MM.1S (cell line): ENCODE measurements around the gene MICAL2.

Source experiments
- EZH2 ChIP-seq: fragments of 300-600 bp; sonication (generic); optimal IDR thresholded peaks from 2 replicates; pipeline ENCODE3; 2017; ENCODE audit warnings: low read depth, mild to moderate bottlenecking, antibody characterized with exemption, low read length, mixed read lengths
- EZH2phosphoT487 ChIP-seq: fragments of 300-600 bp; sonication (generic); IDR thresholded peaks from 2 replicates; pipeline ENCODE4 v1.6.1; 2018; ENCODE audit warnings: antibody characterized with exemption, low read length
- TF ChIP-seq, protein P1 (sequence below): fragments of 300-600 bp; sonication (generic); IDR thresholded peaks from 2 replicates; pipeline ENCODE4 v1.5.1; 2016; ENCODE audit warnings: antibody characterized with exemption, low read length, mixed read lengths

DNA sequence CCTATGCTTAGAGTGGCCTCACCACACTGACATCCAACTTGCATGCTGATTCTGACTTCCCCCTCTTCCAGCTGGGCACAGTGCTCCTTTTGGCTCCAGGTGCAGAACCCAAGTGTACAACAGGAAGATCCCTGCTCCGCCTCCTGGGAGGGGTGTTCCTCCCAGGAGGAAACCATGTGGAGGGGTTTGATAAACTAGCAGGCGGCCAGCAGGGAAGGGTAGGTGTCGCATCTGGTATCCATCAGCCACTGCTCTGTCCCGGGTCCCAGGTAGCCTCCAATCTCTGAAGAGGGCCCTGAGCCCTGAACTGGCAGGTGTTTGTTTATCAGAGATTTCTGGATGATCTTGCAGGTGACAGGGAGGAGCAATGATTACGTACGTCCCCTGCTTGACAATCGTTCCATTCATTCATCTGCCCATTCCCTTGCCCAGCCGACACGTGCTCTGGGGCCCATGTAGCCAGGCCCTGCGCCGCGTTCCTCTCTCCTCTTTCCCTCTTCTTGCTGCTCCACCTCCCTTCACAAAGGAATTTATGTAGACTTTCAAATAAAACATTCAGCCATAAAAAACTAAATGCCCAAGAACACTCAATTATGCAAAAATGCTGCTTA, 41.2 kb upstream of the MICAL2 start:
- TF ChIP-seq, protein P1, sequence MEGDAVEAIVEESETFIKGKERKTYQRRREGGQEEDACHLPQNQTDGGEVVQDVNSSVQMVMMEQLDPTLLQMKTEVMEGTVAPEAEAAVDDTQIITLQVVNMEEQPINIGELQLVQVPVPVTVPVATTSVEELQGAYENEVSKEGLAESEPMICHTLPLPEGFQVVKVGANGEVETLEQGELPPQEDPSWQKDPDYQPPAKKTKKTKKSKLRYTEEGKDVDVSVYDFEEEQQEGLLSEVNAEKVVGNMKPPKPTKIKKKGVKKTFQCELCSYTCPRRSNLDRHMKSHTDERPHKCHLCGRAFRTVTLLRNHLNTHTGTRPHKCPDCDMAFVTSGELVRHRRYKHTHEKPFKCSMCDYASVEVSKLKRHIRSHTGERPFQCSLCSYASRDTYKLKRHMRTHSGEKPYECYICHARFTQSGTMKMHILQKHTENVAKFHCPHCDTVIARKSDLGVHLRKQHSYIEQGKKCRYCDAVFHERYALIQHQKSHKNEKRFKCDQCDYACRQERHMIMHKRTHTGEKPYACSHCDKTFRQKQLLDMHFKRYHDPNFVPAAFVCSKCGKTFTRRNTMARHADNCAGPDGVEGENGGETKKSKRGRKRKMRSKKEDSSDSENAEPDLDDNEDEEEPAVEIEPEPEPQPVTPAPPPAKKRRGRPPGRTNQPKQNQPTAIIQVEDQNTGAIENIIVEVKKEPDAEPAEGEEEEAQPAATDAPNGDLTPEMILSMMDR, result no peak
- TF ChIP-seq EZH2phosphoT487 (no peak), EZH2 (no peak)
